HL-60 (cell line): ENCODE data around the gene GRPEL2.

Experiments used
- DNase-seq, 2 experiments: peaks; one replicate each; pipeline ENCODE4 v3.0.0-alpha.2; 2010 to 2020; ENCODE audit warnings: low read depth in 1 of 2, low spot score in 1 of 2
- H3K27ac ChIP-seq: fragments of 250-450 bp; sonication (Bioruptor Pico); replicated peaks from 2 replicates; pipeline ENCODE4 v1.5.1; 2020; ENCODE audit warnings: mild to moderate bottlenecking, moderate library complexity
- H3K27me3 ChIP-seq: fragments of 250-450 bp; sonication (Bioruptor Pico); 2 replicates; pipeline ENCODE4 v1.5.1; 2021; ENCODE audit warnings: mild to moderate bottlenecking, moderate library complexity; ENCODE audit not compliant: insufficient read depth, poor library complexity, severe bottlenecking
- H3K4me3 ChIP-seq: replicated peaks from 2 replicates; pipeline ENCODE4 v1.5.1; 2011; ENCODE audit warnings: mild to moderate bottlenecking, control low read depth, low read length; ENCODE audit not compliant: insufficient read depth
- CTCF ChIP-seq: IDR thresholded peaks from one replicate; pipeline ENCODE4 v1.5.1; 2011; ENCODE audit warnings: low read length, control low read depth, inconsistent platforms; ENCODE audit not compliant: insufficient read depth
- GABPA ChIP-seq: IDR thresholded peaks from 2 replicates; pipeline ENCODE4 v1.6.1; 2012; ENCODE audit warnings: low read depth
- POLR2AphosphoS5 ChIP-seq: IDR thresholded peaks from 2 replicates; pipeline ENCODE4 v1.6.1; 2012; ENCODE audit warnings: low read depth
- REST ChIP-seq: IDR thresholded peaks from 2 replicates; pipeline ENCODE4 v1.6.1; 2012; ENCODE audit warnings: low read depth; ENCODE audit not compliant: insufficient replicate concordance
- SPI1 ChIP-seq: IDR thresholded peaks from 2 replicates; pipeline ENCODE4 v1.6.1; 2012; ENCODE audit warnings: low read depth, mild to moderate bottlenecking, borderline replicate concordance

GRPEL2 gene

GRCh38 chr5:149353911-149354310 is 8.6 kb downstream of the GRPEL2 start:
- no peak for DNase-seq
- no peaks in the 10 kb centered on the region for H3K27me3 ChIP-seq
- H3K4me3 ChIP-seq, result no peak overlapping the region
- TF ChIP-seq CTCF (no peak), SPI1 (no peak), POLR2AphosphoS5 (no peak), REST (no peak), GABPA (no peak)
- H3K27ac ChIP-seq, result no peak overlapping the region

GRCh38 chr5:149355688-149356087 is 10.4 kb downstream of the GRPEL2 start:
- Histone ChIP-seq H3K4me3 (no peak overlapping the region), H3K27me3 (no peaks in the 10 kb centered on the region), H3K27ac (no peak overlapping the region)
- DNase-seq, result no peak
- TF ChIP-seq CTCF, result no peak
- no peak for TF ChIP-seq GABPA
- no peak for TF ChIP-seq SPI1
- TF ChIP-seq POLR2AphosphoS5, result no peak
- no peak for TF ChIP-seq REST

GRCh38 chr5:149356391-149356790 is 11.1 kb downstream of the GRPEL2 start:
- H3K4me3 ChIP-seq, result no peak overlapping the region
- DNase-seq, result no peak
- TF ChIP-seq SPI1, result no peak
- no peak for TF ChIP-seq CTCF
- TF ChIP-seq POLR2AphosphoS5, result no peak
- no peak for TF ChIP-seq REST
- no peak overlapping the region for H3K27ac ChIP-seq
- H3K27me3 ChIP-seq, result no peaks in the 10 kb centered on the region
